Upper lobe of left lung (tissue), 4 donors: ENCODE results near the gene MADD.

Experiments used
- EP300 ChIP-seq, 4 donors: sonication (generic); formaldehyde crosslinking; IDR thresholded peaks; one replicate each; pipeline ENCODE4 v1.5.1; 2017; ENCODE audit warnings: antibody characterized with exemption in 4 of 4, control low read depth in 2 of 4
- POLR2A ChIP-seq, 4 donors: fragments of 450-650 bp; IDR thresholded peaks; one replicate each; pipeline ENCODE4 v1.5.1; 2016 to 2017; ENCODE audit warnings: antibody characterized with exemption in 4 of 4, mild to moderate bottlenecking in 2 of 4
- TF ChIP-seq, protein P1 (sequence below), 6 experiments: fragments of 450-650 bp in 4 of 6; fragments of 200-600 bp in 2 of 6; sonication (generic) in 2 of 6; IDR thresholded peaks; one replicate each; pipeline ENCODE4 v1.5.1; 2016 to 2019; ENCODE audit warnings: antibody characterized with exemption in 6 of 6

DNA sequence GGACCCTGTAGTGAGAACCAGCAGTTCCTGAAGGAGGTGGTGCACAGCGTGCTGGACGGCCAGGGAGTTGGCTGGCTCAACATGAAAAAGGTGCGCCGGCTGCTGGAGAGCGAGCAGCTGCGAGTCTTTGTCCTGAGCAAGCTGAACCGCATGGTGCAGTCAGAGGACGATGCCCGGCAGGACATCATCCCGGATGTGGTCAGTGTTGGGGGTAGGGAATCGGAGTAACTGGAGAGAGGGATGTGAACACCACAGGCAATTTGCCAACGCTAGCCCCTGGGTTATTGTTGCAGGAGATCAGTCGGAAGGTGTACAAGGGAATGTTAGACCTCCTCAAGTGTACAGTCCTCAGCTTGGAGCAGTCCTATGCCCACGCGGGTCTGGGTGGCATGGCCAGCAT lies 19.9 kb downstream of the MADD start:
- TF ChIP-seq POLR2A (IDR thresholded peaks at IDR 0.05) = no peak
- TF ChIP-seq, protein P1, sequence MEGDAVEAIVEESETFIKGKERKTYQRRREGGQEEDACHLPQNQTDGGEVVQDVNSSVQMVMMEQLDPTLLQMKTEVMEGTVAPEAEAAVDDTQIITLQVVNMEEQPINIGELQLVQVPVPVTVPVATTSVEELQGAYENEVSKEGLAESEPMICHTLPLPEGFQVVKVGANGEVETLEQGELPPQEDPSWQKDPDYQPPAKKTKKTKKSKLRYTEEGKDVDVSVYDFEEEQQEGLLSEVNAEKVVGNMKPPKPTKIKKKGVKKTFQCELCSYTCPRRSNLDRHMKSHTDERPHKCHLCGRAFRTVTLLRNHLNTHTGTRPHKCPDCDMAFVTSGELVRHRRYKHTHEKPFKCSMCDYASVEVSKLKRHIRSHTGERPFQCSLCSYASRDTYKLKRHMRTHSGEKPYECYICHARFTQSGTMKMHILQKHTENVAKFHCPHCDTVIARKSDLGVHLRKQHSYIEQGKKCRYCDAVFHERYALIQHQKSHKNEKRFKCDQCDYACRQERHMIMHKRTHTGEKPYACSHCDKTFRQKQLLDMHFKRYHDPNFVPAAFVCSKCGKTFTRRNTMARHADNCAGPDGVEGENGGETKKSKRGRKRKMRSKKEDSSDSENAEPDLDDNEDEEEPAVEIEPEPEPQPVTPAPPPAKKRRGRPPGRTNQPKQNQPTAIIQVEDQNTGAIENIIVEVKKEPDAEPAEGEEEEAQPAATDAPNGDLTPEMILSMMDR (IDR thresholded peaks at IDR 0.05) = no peak
- TF ChIP-seq EP300 (IDR thresholded peaks at IDR 0.05) = no peak
